ENCODE measurements around the gene VEGFC. TPM values are rescaled to one million over a fixed set of nuclear protein-coding genes. Genes with fewer than 3 reads are reported as not detected.

Gene VEGFC
- total RNA-seq, 1 experiment from 2014 or later: not detected

GRCh38 chr4:176805155-176805554, 12.4 kb upstream of the VEGFC start:
- intact Hi-C loops (cut with micrococcal nuclease): no loop called here
- no peak overlapping the region for H3K9ac ChIP-seq (ENCODE audit: low read length)
- H3K9me2 ChIP-seq (ENCODE audit: insufficient read depth): no peaks in the 10 kb centered on the region
- RAD21 ChIA-PET (ENCODE audit: low non-redundant PET in 1 of 2, low total read pairs in 2 of 2, uncharacterized antibody in 2 of 2, unreplicated experiment in 2 of 2): no interaction called here
- no peaks in the 10 kb centered on the region for H3K79me2 ChIP-seq (ENCODE audit: insufficient read depth, low read length)
- ATAC-seq (no peak), DNase-seq (ENCODE audit: low read depth, low spot score) (no peak)
- BruUV-seq (replicated peaks): no TSS peak
- H3K4me3 ChIP-seq (replicated peaks in 1 of 2; ENCODE audit: low read depth in 1 of 2, low read length in 2 of 2): no peak overlapping the region
- H4K20me1 ChIP-seq (ENCODE audit: insufficient read depth): no peaks in the 10 kb centered on the region
- H3K36me3 ChIP-seq (ENCODE audit: control insufficient read depth in 1 of 2, insufficient read depth in 2 of 2, low read length in 2 of 2): no peaks in the 10 kb centered on the region
- H2AFZ ChIP-seq (ENCODE audit: low read depth, low read length, poor library complexity, severe bottlenecking): no peak overlapping the region
- H3K27me3 ChIP-seq (ENCODE audit: insufficient read depth, low read length): no peaks in the 10 kb centered on the region
- H3K9me3 ChIP-seq (ENCODE audit: control insufficient read depth in 1 of 2, insufficient read depth in 1 of 2, low read depth in 1 of 2, low read length in 2 of 2): no peaks in the 10 kb centered on the region; a peak in 1 of 4 replicates
- no peaks in the 10 kb centered on the region for H3K4me1 ChIP-seq (ENCODE audit: control insufficient read depth in 1 of 2, insufficient read depth in 2 of 2, low read length in 2 of 2)
- H3K27ac ChIP-seq (ENCODE audit: low read depth, low read length): no peak overlapping the region
- CTCF ChIA-PET: no interaction called here
- no peak overlapping the region for H3K4me2 ChIP-seq (ENCODE audit: low read length)
- POLR2A ChIA-PET: no interaction called here
- TF ChIP-seq, protein P1, sequence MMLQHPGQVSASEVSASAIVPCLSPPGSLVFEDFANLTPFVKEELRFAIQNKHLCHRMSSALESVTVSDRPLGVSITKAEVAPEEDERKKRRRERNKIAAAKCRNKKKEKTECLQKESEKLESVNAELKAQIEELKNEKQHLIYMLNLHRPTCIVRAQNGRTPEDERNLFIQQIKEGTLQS (IDR thresholded peaks at IDR 0.05): no peak
- no peak for TF ChIP-seq POLR2AphosphoS5 (IDR thresholded peaks at IDR 0.05; ENCODE audit: low read depth, low read length)
- no peak for TF ChIP-seq ZNF274 (IDR thresholded peaks at IDR 0.05; ENCODE audit: low read depth, low read length)
- no peak for TF ChIP-seq TCF7L2 (IDR thresholded peaks at IDR 0.05; ENCODE audit: borderline replicate concordance, extremely low read depth, insufficient read depth, insufficient read length)
- TF ChIP-seq EZH2phosphoT487 (IDR thresholded peaks at IDR 0.05; ENCODE audit: borderline replicate concordance): no peak
- no peak for TF ChIP-seq EZH2 (IDR thresholded peaks at IDR 0.05)
- TF ChIP-seq POLR2A (IDR thresholded peaks at IDR 0.05; ENCODE audit: borderline replicate concordance, extremely low read depth, insufficient read depth, insufficient read length): no peak
- no peak for TF ChIP-seq CBX3 (IDR thresholded peaks at IDR 0.05; ENCODE audit: low read depth)
- TF ChIP-seq EGR1 (IDR thresholded peaks at IDR 0.05; ENCODE audit: low read depth): no peak
- no peak for TF ChIP-seq MAX (IDR thresholded peaks at IDR 0.05)
- TF ChIP-seq YY1 (IDR thresholded peaks at IDR 0.05; ENCODE audit: extremely low read depth, insufficient replicate concordance, low read depth, low read length): no peak
- no peak for TF ChIP-seq RAD21 (IDR thresholded peaks at IDR 0.05; ENCODE audit: low read depth)
- TF ChIP-seq JUND (IDR thresholded peaks at IDR 0.05): no peak
- TF ChIP-seq, protein P2, sequence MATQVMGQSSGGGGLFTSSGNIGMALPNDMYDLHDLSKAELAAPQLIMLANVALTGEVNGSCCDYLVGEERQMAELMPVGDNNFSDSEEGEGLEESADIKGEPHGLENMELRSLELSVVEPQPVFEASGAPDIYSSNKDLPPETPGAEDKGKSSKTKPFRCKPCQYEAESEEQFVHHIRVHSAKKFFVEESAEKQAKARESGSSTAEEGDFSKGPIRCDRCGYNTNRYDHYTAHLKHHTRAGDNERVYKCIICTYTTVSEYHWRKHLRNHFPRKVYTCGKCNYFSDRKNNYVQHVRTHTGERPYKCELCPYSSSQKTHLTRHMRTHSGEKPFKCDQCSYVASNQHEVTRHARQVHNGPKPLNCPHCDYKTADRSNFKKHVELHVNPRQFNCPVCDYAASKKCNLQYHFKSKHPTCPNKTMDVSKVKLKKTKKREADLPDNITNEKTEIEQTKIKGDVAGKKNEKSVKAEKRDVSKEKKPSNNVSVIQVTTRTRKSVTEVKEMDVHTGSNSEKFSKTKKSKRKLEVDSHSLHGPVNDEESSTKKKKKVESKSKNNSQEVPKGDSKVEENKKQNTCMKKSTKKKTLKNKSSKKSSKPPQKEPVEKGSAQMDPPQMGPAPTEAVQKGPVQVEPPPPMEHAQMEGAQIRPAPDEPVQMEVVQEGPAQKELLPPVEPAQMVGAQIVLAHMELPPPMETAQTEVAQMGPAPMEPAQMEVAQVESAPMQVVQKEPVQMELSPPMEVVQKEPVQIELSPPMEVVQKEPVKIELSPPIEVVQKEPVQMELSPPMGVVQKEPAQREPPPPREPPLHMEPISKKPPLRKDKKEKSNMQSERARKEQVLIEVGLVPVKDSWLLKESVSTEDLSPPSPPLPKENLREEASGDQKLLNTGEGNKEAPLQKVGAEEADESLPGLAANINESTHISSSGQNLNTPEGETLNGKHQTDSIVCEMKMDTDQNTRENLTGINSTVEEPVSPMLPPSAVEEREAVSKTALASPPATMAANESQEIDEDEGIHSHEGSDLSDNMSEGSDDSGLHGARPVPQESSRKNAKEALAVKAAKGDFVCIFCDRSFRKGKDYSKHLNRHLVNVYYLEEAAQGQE (IDR thresholded peaks at IDR 0.05; ENCODE audit: low read depth): no peak
- no peak for TF ChIP-seq SIN3A (IDR thresholded peaks at IDR 0.05; ENCODE audit: low read depth)
- TF ChIP-seq ZBTB33 (IDR thresholded peaks at IDR 0.05; ENCODE audit: extremely low read depth, insufficient replicate concordance, low read length): no peak
- TF ChIP-seq CEBPB (IDR thresholded peaks at IDR 0.05; ENCODE audit: low read depth): no peak
- no peak for TF ChIP-seq ELF1 (IDR thresholded peaks at IDR 0.05; ENCODE audit: borderline replicate concordance, low read depth)

All from HCT116 (cell line).